ENCODE results near the gene PRKCE.
A peak's percentile ranks its signal among the peaks of the same experiment; 100 is the strongest.

DNA sequence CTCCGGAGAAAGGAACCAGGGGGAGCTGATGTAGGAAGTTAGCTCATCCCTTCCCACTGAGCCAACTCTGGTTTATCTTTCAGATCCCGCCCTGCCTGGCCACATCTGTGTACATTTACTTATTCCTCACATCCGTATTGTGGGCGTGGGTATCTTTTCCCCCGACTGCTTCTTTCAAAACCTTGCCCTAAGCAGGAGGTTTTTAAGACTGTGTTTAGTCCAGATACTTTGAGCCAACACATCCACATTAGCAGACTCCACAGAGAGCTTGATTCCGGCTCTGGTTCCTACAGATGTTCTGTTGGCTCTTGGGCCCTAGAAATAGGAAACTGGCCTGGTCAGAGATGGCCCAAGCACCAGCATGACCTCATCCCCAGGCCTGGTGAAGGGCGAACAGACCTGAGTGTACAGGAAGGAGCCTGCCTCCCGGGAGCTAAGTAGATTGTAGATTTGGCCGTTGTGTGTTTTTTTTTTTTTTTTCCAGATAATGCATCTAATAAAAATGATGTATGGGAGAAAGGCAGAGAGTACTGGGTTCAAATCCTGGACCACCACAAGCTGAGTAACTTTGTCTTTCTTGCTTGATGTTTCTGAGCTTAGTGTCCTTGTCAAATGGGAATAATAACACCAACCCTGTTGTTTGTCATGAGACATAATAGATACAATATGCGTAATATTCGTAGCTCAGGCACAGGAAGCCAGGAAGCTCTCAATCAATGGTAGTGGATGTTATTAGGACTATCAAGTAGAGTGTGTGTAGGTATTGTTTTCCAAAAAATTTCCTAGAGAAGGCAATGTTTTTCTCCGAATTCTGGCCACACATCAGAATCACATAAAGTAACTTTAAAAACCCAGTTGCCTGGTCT, 92.3 kb downstream of the PRKCE start:
- TF ChIP-seq GATA3 (IDR thresholded peaks at IDR 0.05; ENCODE audit: low read depth, low read length) (no peak), GATA2 (IDR thresholded peaks at IDR 0.05; ENCODE audit: low read depth, low read length) (peak; percentile 18; the same call in 1 of the 2 replicates)
